OCI-LY1 (cell line): ENCODE data around the gene CHID1.

ENCODE experiments used
- H2AFZ ChIP-seq: fragments of 200-600 bp; sonication (generic), shearing (Covaris generic); 2 replicates; pipeline ENCODE4 v1.6.0; 2014; ENCODE audit warnings: antibody characterized with exemption, mild to moderate bottlenecking, low read length
- H3F3A ChIP-seq: fragments of 200-600 bp; sonication (generic), shearing (Covaris generic); 2 replicates; pipeline ENCODE4 v1.6.0; 2014; ENCODE audit warnings: mild to moderate bottlenecking, antibody characterized with exemption, low read length, moderate library complexity; ENCODE audit not compliant: insufficient read depth
- H3K27ac ChIP-seq: fragments of 200-600 bp; sonication (generic); 2 replicates; pipeline ENCODE4 v1.5.1; 2014; ENCODE audit warnings: low read length, mixed run types, mild to moderate bottlenecking, low read depth; ENCODE audit not compliant: poor library complexity, severe bottlenecking
- H3K27me3 ChIP-seq: fragments of 200-600 bp; sonication (generic); 2 replicates; pipeline ENCODE4 v1.6.0; 2014; ENCODE audit warnings: antibody characterized with exemption, mild to moderate bottlenecking, low read length, moderate library complexity; ENCODE audit not compliant: insufficient read depth
- H3K36me3 ChIP-seq: fragments of 200-600 bp; sonication (generic); 2 replicates; pipeline ENCODE4 v1.6.1; 2014; ENCODE audit warnings: mild to moderate bottlenecking, antibody characterized with exemption, low read length, moderate library complexity, mixed read lengths; ENCODE audit not compliant: insufficient read depth
- H3K4me1 ChIP-seq: fragments of 200-600 bp; sonication (generic); 2 replicates; pipeline ENCODE4 v1.5.1; 2014; ENCODE audit warnings: mild to moderate bottlenecking, low read length, moderate library complexity; ENCODE audit not compliant: insufficient read depth, severe bottlenecking
- H3K4me2 ChIP-seq: fragments of 200-600 bp; sonication (generic), shearing (Covaris generic); 2 replicates; pipeline ENCODE4 v1.6.1; 2014; ENCODE audit warnings: low read length
- H3K4me3 ChIP-seq: fragments of 200-600 bp; sonication (generic); 2 replicates; pipeline ENCODE4 v1.5.1; 2014; ENCODE audit warnings: low read length, low read depth, mild to moderate bottlenecking, mixed read lengths; ENCODE audit not compliant: poor library complexity, severe bottlenecking
- H3K79me2 ChIP-seq: fragments of 200-600 bp; shearing (Covaris generic); 2 replicates; pipeline ENCODE4 v1.6.1; 2016; ENCODE audit warnings: mixed run types, low read length, mixed read lengths; ENCODE audit not compliant: insufficient read depth
- H3K9ac ChIP-seq: fragments of 200-600 bp; sonication (generic), shearing (Covaris generic); 2 replicates; pipeline ENCODE4 v1.6.1; 2014; ENCODE audit warnings: mild to moderate bottlenecking, low read length, mixed read lengths
- H3K9me2 ChIP-seq: fragments of 200-600 bp; sonication (generic), shearing (Covaris generic); 2 replicates; pipeline ENCODE4 v1.6.1; 2014; ENCODE audit warnings: low read depth, mild to moderate bottlenecking, low read length, mixed read lengths
- H3K9me3 ChIP-seq: fragments of 200-600 bp; shearing (Covaris generic); 2 replicates; pipeline ENCODE4 v1.6.1; 2014; ENCODE audit warnings: low read length, mixed read lengths
- H4K20me1 ChIP-seq: fragments of 200-600 bp; sonication (generic), shearing (Covaris generic); 2 replicates; pipeline ENCODE4 v1.6.0; 2016; ENCODE audit warnings: mild to moderate bottlenecking, low read length; ENCODE audit not compliant: insufficient read depth
- CTCF ChIP-seq: fragments of 200-600 bp; sonication (generic), shearing (Covaris generic); IDR thresholded peaks from 2 replicates; pipeline ENCODE4 v1.5.1; 2017; ENCODE audit warnings: mild to moderate bottlenecking, antibody characterized with exemption, low read length, moderate library complexity, mixed read lengths
- EZH2 ChIP-seq: fragments of 200-600 bp; sonication (generic), shearing (Covaris generic); IDR thresholded peaks from 2 replicates; pipeline ENCODE4 v1.8.0; 2017; ENCODE audit warnings: borderline replicate concordance, mixed run types, mild to moderate bottlenecking, antibody characterized with exemption, low read length, moderate library complexity, mixed read lengths

CHID1 gene

GRCh38 chr11:887589-887988 is 23.0 kb downstream of the CHID1 start:
- no peak overlapping the region for H3K9ac ChIP-seq
- H3K4me1 ChIP-seq = peaks cover 10% of the 10 kb centered on the region
- no peaks in the 10 kb centered on the region for H3K9me3 ChIP-seq
- no peaks in the 10 kb centered on the region for H4K20me1 ChIP-seq
- H3F3A ChIP-seq = no peaks in the 10 kb centered on the region
- H3K4me3 ChIP-seq = no peak overlapping the region
- TF ChIP-seq CTCF = no peak
- TF ChIP-seq EZH2 = no peak
- no peak overlapping the region for H3K4me2 ChIP-seq
- H2AFZ ChIP-seq = no peak overlapping the region
- no peaks in the 10 kb centered on the region for H3K27me3 ChIP-seq
- H3K9me2 ChIP-seq = no peaks in the 10 kb centered on the region
- 0 out of 2 replicates have a peak, but pooled peaks cover 3% of the 10 kb centered on the region for H3K36me3 ChIP-seq
- no peak overlapping the region for H3K27ac ChIP-seq
- H3K79me2 ChIP-seq = no peaks in the 10 kb centered on the region

- H3K27ac ChIP-seq = no peak overlapping the region
- no peak overlapping the region for H3K9ac ChIP-seq
- no peak overlapping the region for H3K4me2 ChIP-seq
- H3K4me3 ChIP-seq = no peak overlapping the region
- H3K9me2 ChIP-seq = no peaks in the 10 kb centered on the region
- no peak overlapping the region for H2AFZ ChIP-seq
- H3K4me1 ChIP-seq = peaks cover 7% of the 10 kb centered on the region
- no peaks in the 10 kb centered on the region for H3K79me2 ChIP-seq
- H3F3A ChIP-seq = no peaks in the 10 kb centered on the region
- no peak for TF ChIP-seq CTCF
- no peaks in the 10 kb centered on the region for H4K20me1 ChIP-seq
- H3K9me3 ChIP-seq = no peaks in the 10 kb centered on the region
- no peaks in the 10 kb centered on the region for H3K27me3 ChIP-seq
- 0 out of 2 replicates have a peak, but pooled peaks cover 6% of the 10 kb centered on the region for H3K36me3 ChIP-seq
Observed at GRCh38 chr11:886568-886967, 24.0 kb downstream of the CHID1 start.

GRCh38 chr11:884578-885070 is 26.0 kb downstream of the CHID1 start:
- H3K27me3 ChIP-seq = no peaks in the 10 kb centered on the region
- H3K27ac ChIP-seq = no peak overlapping the region
- TF ChIP-seq EZH2 = no peak
- TF ChIP-seq CTCF = no peak
- no peak overlapping the region for H3K4me2 ChIP-seq
- no peaks in the 10 kb centered on the region for H3K9me2 ChIP-seq
- no peak overlapping the region for H3K4me3 ChIP-seq
- H3K36me3 ChIP-seq = peaks cover 13% of the 10 kb centered on the region; the same call in 1 of the 2 replicates
- no peak overlapping the region for H2AFZ ChIP-seq
- H3F3A ChIP-seq = no peaks in the 10 kb centered on the region
- no peaks in the 10 kb centered on the region for H3K79me2 ChIP-seq
- no peaks in the 10 kb centered on the region for H4K20me1 ChIP-seq
- H3K4me1 ChIP-seq = no peaks in the 10 kb centered on the region
- H3K9ac ChIP-seq = no peak overlapping the region
- H3K9me3 ChIP-seq = no peaks in the 10 kb centered on the region
